Smooth muscle cell (in vitro differentiated cells): ENCODE measurements around the gene GINS1. TPM values are rescaled to one million over a fixed set of nuclear protein-coding genes. Genes with fewer than 3 reads are reported as not detected.

Experiments
- DNase-seq: peaks from one replicate; lab custom pipeline; 2025; ENCODE audit not compliant: unreplicated experiment; lab: John Stamatoyannopoulos, UW
- H2AFZ ChIP-seq: fragments of 200-600 bp; sonication (generic); 2 replicates; pipeline ENCODE4 v1.6.0; 2016; ENCODE audit warnings: antibody characterized with exemption, low read depth, mild to moderate bottlenecking
- H3F3A ChIP-seq: fragments of 200-600 bp; sonication (generic); 2 replicates; pipeline ENCODE4 v1.6.0; 2017; ENCODE audit warnings: antibody characterized with exemption, low read depth
- H3K27ac ChIP-seq: fragments of 200-600 bp; sonication (generic); 2 replicates; pipeline ENCODE4 v1.5.1; 2016; ENCODE audit warnings: low read depth, mild to moderate bottlenecking
- H3K27me3 ChIP-seq: fragments of 200-600 bp; sonication (generic); 2 replicates; pipeline ENCODE4 v1.6.1; 2016; ENCODE audit warnings: low read depth, mild to moderate bottlenecking
- H3K36me3 ChIP-seq: fragments of 200-600 bp; sonication (generic); 2 replicates; pipeline ENCODE4 v1.5.1; 2016; ENCODE audit warnings: low read depth
- H3K4me1 ChIP-seq: fragments of 200-600 bp; sonication (generic); 2 replicates; pipeline ENCODE4 v1.5.1; 2016; ENCODE audit warnings: low read depth
- H3K4me2 ChIP-seq: fragments of 200-600 bp; sonication (generic); 2 replicates; pipeline ENCODE4 v1.6.0; 2016; ENCODE audit warnings: mild to moderate bottlenecking
- H3K4me3 ChIP-seq: fragments of 200-600 bp; sonication (generic); 2 replicates; pipeline ENCODE4 v1.5.1; 2016; ENCODE audit warnings: mild to moderate bottlenecking
- H3K79me2 ChIP-seq: fragments of 200-600 bp; sonication (generic); 2 replicates; pipeline ENCODE4 v1.6.0; 2016; ENCODE audit warnings: low read depth, mild to moderate bottlenecking
- H3K9ac ChIP-seq: fragments of 200-600 bp; sonication (generic); 2 replicates; pipeline ENCODE4 v1.6.0; 2016; ENCODE audit warnings: low read depth
- H3K9me3 ChIP-seq: fragments of 200-600 bp; sonication (generic); replicated peaks from 2 replicates; pipeline ENCODE4 v1.5.1; 2016; ENCODE audit warnings: low read depth
- H4K20me1 ChIP-seq: fragments of 200-600 bp; sonication (generic); 2 replicates; pipeline ENCODE4 v1.6.0; 2016; ENCODE audit warnings: low read depth
- CTCF ChIP-seq: fragments of 200-600 bp; sonication (generic); IDR thresholded peaks from 2 replicates; pipeline ENCODE4 v1.5.1; 2017; ENCODE audit warnings: borderline replicate concordance, mild to moderate bottlenecking, antibody characterized with exemption; ENCODE audit not compliant: insufficient read depth, poor library complexity, severe bottlenecking
- WGBS: methylation state at CpG from one replicate; pipeline ENCODE4 v1.1.7; 2016; ENCODE audit warnings: low lambda C conversion rate; 5-methylcytosine and 5-hydroxymethylcytosine counted together
- polyA plus RNA-seq: library from polyadenylated mRNA; unstranded; fragments of >200 nt; fragmentation: Nextera tagmentation; extraction: Ambion mirVana; gene quantifications from 2 replicates; pipeline ENCODE4 v1.2.1, GENCODE V29; 2016
- total RNA-seq: library from RNA; depleted of rRNA; stranded (reverse); fragments of >200 nt; gene quantifications from 2 replicates; pipeline ENCODE4 v1.2.3, GENCODE V29; 2014

The GINS1 gene
- total and polyA plus RNA-seq, 2 experiments from 2014 or later: 5.9 to 9.3 TPM

GRCh38 chr20:25484911-25485511 lies 77.5 kb downstream of the GINS1 start:
- H3K4me3 ChIP-seq: no peak overlapping the region
- H4K20me1 ChIP-seq: peaks cover 8% of the 10 kb centered on the region
- TF ChIP-seq CTCF: no peak
- no peak overlapping the region for H3K4me2 ChIP-seq
- H3K4me1 ChIP-seq: no peaks in the 10 kb centered on the region
- no peak overlapping the region for H2AFZ ChIP-seq
- no peak for DNase-seq
- H3F3A ChIP-seq: no peaks in the 10 kb centered on the region
- peaks cover 4% of the 10 kb centered on the region for H3K36me3 ChIP-seq
- no peaks in the 10 kb centered on the region for H3K9me3 ChIP-seq
- no peak overlapping the region for H3K27ac ChIP-seq
- no peaks in the 10 kb centered on the region for H3K79me2 ChIP-seq
- H3K9ac ChIP-seq: no peak overlapping the region
- no peaks in the 10 kb centered on the region for H3K27me3 ChIP-seq
- WGBS: 97% methylated on average over 12 of the region's 12 CpGs

- H2AFZ ChIP-seq: no peak overlapping the region
- H3F3A ChIP-seq: no peaks in the 10 kb centered on the region
- H3K79me2 ChIP-seq: no peaks in the 10 kb centered on the region
- TF ChIP-seq CTCF: no peak
- H3K4me1 ChIP-seq: no peaks in the 10 kb centered on the region
- H3K27me3 ChIP-seq: no peaks in the 10 kb centered on the region
- DNase-seq: no peak
- H3K36me3 ChIP-seq: peaks cover 4% of the 10 kb centered on the region
- no peak overlapping the region for H3K27ac ChIP-seq
- H3K4me2 ChIP-seq: no peak overlapping the region
- peaks cover 8% of the 10 kb centered on the region for H4K20me1 ChIP-seq
- 91% methylated on average over 2 of the region's 2 CpGs for WGBS
- no peak overlapping the region for H3K9ac ChIP-seq
- no peak overlapping the region for H3K4me3 ChIP-seq
- no peaks in the 10 kb centered on the region for H3K9me3 ChIP-seq
Observed at GRCh38 chr20:25485872-25486271, 78.4 kb downstream of the GINS1 start.

- DNase-seq: no peak
- Histone ChIP-seq H3K9me3 (no peaks in the 10 kb centered on the region), H3K36me3 (peaks cover 4% of the 10 kb centered on the region), H3K4me2 (no peak overlapping the region), H4K20me1 (peaks cover 8% of the 10 kb centered on the region), H3K27ac (no peak overlapping the region), H3K27me3 (no peaks in the 10 kb centered on the region), H3F3A (no peaks in the 10 kb centered on the region), H3K79me2 (no peaks in the 10 kb centered on the region), H3K4me1 (no peaks in the 10 kb centered on the region), H3K4me3 (no peak overlapping the region), H3K9ac (no peak overlapping the region), H2AFZ (no peak overlapping the region)
- WGBS: 78% methylated on average over 9 of the region's 9 CpGs
- TF ChIP-seq CTCF: no peak
Observed at GRCh38 chr20:25486377-25486776, 78.9 kb downstream of the GINS1 start.

- no peaks in the 10 kb centered on the region for H3K4me1 ChIP-seq
- H3K4me2 ChIP-seq: no peak overlapping the region
- no peak overlapping the region for H2AFZ ChIP-seq
- H3K27me3 ChIP-seq: no peaks in the 10 kb centered on the region
- no peak for TF ChIP-seq CTCF
- H3F3A ChIP-seq: no peaks in the 10 kb centered on the region
- H3K79me2 ChIP-seq: no peaks in the 10 kb centered on the region
- no peak overlapping the region for H3K4me3 ChIP-seq
- DNase-seq: no peak
- H4K20me1 ChIP-seq: peaks cover 8% of the 10 kb centered on the region
- WGBS: 87% methylated on average over 2 of the region's 2 CpGs
- H3K9ac ChIP-seq: no peak overlapping the region
- no peaks in the 10 kb centered on the region for H3K9me3 ChIP-seq
- H3K36me3 ChIP-seq: peaks cover 4% of the 10 kb centered on the region
- H3K27ac ChIP-seq: no peak overlapping the region
Observed at GRCh38 chr20:25487306-25487705, 79.8 kb downstream of the GINS1 start.
